GM06990 (cell line): ENCODE measurements around the gene TNS3.

Experiments used
- DNase-seq: peaks from one replicate; pipeline ENCODE4 v3.0.0-alpha.2; 2011; ENCODE audit not compliant: insufficient read length; ENCODE audit errors: extremely low read depth
- H3K27me3 ChIP-seq: replicated peaks from 2 replicates; pipeline ENCODE4 v1.6.0; 2011; ENCODE audit warnings: low read length; ENCODE audit not compliant: control insufficient read depth, insufficient read depth
- H3K36me3 ChIP-seq: 2 replicates; pipeline ENCODE4 v1.5.1; 2011; ENCODE audit warnings: low read length; ENCODE audit not compliant: control insufficient read depth, insufficient read depth
- H3K4me3 ChIP-seq: replicated peaks from 2 replicates; pipeline ENCODE4 v1.5.1; 2011; ENCODE audit warnings: low read depth, mild to moderate bottlenecking, control low read depth, low read length
- CTCF ChIP-seq: IDR thresholded peaks from 2 replicates; pipeline ENCODE4 v1.5.1; 2011; ENCODE audit warnings: low read length, control low read depth, mild to moderate bottlenecking, inconsistent platforms; ENCODE audit not compliant: insufficient read depth, poor library complexity, severe bottlenecking

Gene TNS3

GRCh38 chr7:47484457-47484856 lies 97.5 kb downstream of the TNS3 start:
- Histone ChIP-seq H3K27me3 (no peaks in the 10 kb centered on the region), H3K4me3 (no peak overlapping the region), H3K36me3 (no peaks in the 10 kb centered on the region)
- TF ChIP-seq CTCF, result no peak
- DNase-seq, result no peak

GRCh38 chr7:47483604-47484273 lies 98.2 kb downstream of the TNS3 start:
- Histone ChIP-seq H3K4me3 (no peak overlapping the region), H3K27me3 (no peaks in the 10 kb centered on the region), H3K36me3 (no peaks in the 10 kb centered on the region)
- no peak for DNase-seq
- peak; percentile 8 for TF ChIP-seq CTCF

GRCh38 chr7:47482013-47482875 lies 99.7 kb downstream of the TNS3 start:
- TF ChIP-seq CTCF, result no peak
- no peak for DNase-seq
- no peak overlapping the region; the same call in 1 of the 2 replicates for H3K4me3 ChIP-seq
- no peaks in the 10 kb centered on the region for H3K36me3 ChIP-seq
- H3K27me3 ChIP-seq, result no peaks in the 10 kb centered on the region

GRCh38 chr7:47481541-47482012 lies 100.3 kb downstream of the TNS3 start:
- TF ChIP-seq CTCF, result no peak
- no peaks in the 10 kb centered on the region for H3K27me3 ChIP-seq
- H3K4me3 ChIP-seq, result no peak overlapping the region; the same call in 1 of the 2 replicates

GRCh38 chr7:47480576-47481538 lies 101.1 kb downstream of the TNS3 start:
- no peaks in the 10 kb centered on the region for H3K36me3 ChIP-seq
- no peaks in the 10 kb centered on the region for H3K27me3 ChIP-seq
- peak overlapping the region; percentile 51 for H3K4me3 ChIP-seq
- no peak for TF ChIP-seq CTCF
- DNase-seq, result peak; percentile 66

More at GRCh38 chr7:47481541-47482012, 100.3 kb downstream of the TNS3 start:
- H3K36me3 ChIP-seq, result no peaks in the 10 kb centered on the region
- no peak for DNase-seq
